TTC549 (cell line): ENCODE results near the gene ARID3C.
"Not testable (repeated sequence)": the region's sequence is repeated elsewhere in the genome, so short reads cannot be mapped to it uniquely, and the experiment has no call there.

ENCODE experiments used
- FAIRE-seq: peaks from 2 replicates; lab custom pipeline; 2012; peaks lifted over from hg19 to GRCh38; lab: Jason Lieb, UNC

Gene ARID3C

GRCh38 chr9:34651876-34652601, 23.2 kb upstream of the ARID3C start, which contains the start of gene IL11RA:
IL11RA (plus strand) TSS chr9:34652185; CDS start chr9:34655218, 3,033 bp downstream.
- FAIRE-seq = no peak

GRCh38 chr9:34651321-34651720, 22.5 kb upstream of the ARID3C start:
- FAIRE-seq = no peak

GRCh38 chr9:34650816-34651215, 21.9 kb upstream of the ARID3C start:
- no peak for FAIRE-seq

GRCh38 chr9:34648673-34649072, 19.8 kb upstream of the ARID3C start:
- no peak for FAIRE-seq

GRCh38 chr9:34647651-34648050, 18.8 kb upstream of the ARID3C start:
- no peak for FAIRE-seq

- no peak for FAIRE-seq
Observed at GRCh38 chr9:34647084-34647403, 18.2 kb upstream of the ARID3C start.

GRCh38 chr9:34646211-34647083, 17.6 kb upstream of the ARID3C start, which contains the start of gene GALT:
GALT (plus strand) TSS chr9:34646675; CDS start chr9:34646705, 30 bp downstream.
- FAIRE-seq = no peak

DNA sequence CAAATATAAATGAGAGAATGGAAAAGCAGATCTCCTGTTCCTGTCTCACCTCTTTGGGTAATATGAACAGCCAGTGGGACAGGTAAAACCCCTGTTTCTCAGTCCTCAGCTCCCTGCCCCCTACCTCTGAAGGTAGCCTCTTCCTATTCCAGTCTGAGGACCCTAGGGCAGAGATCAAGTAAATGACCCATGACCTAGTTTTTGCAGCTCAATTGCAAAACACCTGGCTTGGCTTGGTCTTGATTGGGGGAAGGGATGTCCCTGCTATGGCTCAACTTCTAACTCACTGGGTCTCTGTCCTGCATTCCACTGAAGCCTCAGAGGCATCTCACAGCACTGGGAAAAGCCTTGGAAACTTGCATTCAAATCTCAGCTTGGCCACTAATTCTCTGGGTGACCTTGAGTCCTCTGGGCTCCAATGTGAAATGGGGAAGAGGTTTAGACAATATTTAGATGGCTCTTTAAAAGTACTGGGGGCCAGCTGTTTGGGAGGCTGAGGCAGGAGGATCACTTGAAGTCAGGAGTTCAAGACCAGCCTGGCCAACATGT, 16.0 kb upstream of the ARID3C start:
- FAIRE-seq = no peak

GRCh38 chr9:34642679-34643078, 13.8 kb upstream of the ARID3C start:
- no peak for FAIRE-seq

GRCh38 chr9:34639322-34639721, 10.5 kb upstream of the ARID3C start:
- not testable (repeated sequence) for FAIRE-seq

DNA sequence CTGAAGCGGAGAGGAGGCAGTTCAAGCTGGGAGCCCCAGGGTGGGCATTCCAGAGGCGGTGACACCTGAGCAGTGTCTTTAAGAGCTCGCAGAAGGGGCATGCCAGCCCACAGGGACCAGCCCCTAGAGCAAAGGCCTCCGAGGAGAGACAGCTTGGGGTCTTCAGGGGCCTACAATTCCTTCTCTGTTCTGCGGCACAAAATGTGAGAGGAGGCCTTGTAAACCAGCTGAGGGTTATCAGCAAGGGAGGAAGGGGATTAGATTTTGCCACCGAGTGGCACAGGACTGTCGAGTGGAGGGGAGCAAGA, 9.2 kb upstream of the ARID3C start:
- FAIRE-seq = no peak

GRCh38 chr9:34637356-34638137, 8.7 kb upstream of the ARID3C start, which contains the start of gene SIGMAR1:
SIGMAR1 (minus strand) TSS chr9:34637787; CDS start chr9:34637697, 90 bp downstream.
- FAIRE-seq = no peak

GRCh38 chr9:34636791-34637355, 8.0 kb upstream of the ARID3C start:
- FAIRE-seq = no peak

DNA sequence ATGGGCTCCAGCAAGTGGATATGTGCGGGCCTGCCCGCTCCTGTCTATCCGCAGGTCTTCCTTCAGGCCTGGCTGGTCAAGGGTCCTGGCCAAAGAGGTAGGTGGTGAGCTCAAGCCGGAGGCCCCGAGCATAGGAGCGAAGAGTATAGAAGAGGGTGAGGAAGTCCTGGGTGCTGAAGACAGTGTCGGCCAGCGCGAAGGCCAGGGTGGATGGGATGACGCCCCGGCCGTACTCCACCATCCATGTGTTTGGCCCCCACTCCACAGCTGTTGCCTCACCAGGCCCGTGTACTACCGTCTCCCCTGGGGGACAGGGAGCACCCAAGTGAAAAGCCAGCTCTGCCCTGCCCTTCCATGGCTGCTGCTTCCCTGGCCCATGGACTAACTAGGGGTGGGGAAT, 6.7 kb upstream of the ARID3C start:
- FAIRE-seq = no peak

DNA sequence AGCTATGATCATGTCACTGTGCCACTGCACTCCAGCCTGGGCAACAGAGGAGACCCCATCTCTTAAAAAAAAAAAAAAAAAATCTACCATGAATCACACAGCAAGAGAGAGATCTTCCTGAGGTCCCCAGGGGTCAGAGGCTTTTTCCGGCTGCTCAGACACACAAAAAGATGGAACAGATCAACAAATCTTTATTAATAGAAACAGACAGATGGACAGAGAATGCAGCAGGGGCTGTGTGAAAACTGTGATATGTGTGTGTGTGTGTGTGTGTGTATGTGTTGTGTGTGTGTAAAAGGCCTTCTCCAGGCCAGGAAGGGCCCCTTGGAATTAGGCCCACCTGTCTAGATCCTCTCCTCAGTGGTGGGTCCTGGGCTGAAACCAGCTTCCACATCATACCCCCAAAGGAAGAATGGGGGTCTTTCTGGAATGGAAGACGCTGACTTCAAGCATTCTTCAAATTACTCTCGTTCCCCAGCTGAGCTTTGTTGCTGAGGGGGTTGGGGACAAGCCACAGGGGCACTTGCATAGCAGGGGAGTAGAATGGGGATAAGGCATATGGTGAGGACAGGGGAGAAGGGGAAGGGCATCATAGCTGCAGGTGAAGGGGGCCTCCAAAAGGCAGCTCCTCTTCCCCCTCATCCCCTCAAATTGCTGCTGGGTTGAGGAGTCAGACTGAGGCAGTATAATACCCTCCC, 5.8 kb upstream of the ARID3C start:
- no peak for FAIRE-seq

GRCh38 chr9:34633851-34634550, 5.1 kb upstream of the ARID3C start:
- FAIRE-seq = peak; percentile 38

DNA sequence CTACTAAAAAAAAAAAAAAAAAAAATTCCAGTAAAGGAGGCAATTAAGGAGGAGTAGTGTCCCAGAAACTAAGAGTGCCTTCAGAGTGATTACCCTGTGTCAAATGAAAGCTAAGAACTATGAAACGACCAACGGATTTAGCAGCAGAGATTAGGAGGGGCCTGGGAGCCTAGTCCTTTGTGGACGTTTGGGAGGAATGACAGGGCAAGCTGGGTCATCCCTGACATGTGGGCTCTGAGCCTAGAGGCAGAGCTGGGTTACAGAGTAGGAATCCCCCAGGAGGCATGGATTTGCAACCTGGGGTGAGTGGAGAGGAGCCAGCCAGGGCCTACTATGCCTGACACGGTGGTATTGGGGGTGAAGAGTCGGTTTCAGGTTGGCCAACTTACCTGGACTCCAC, 4.3 kb upstream of the ARID3C start:
- FAIRE-seq = no peak

GRCh38 chr9:34630402-34631154, 1.7 kb upstream of the ARID3C start:
- FAIRE-seq = no peak

DNA sequence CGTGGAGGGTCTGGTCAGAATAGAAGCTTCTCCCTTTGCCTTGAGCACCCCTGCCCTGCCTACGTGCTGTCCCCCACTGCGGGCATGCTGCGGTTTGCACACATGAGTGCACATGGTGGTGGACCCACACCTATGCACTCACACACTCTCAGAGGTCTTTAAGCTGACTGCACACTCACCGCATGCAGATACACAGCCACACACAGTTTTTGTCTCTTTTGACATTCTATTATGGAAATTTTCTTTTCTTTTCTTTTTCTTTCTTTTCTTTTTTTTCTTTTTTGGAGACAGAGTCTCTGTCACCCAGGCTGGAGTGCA, 584 bp upstream of the ARID3C start:
- FAIRE-seq = no peak
